H54 (cell line): Measurements from ENCODE around the gene RGL1.

Experiments used
- DNase-seq: peaks from one replicate; pipeline ENCODE4 v3.0.0; 2011; ENCODE audit warnings: low spot score, mixed read lengths; ENCODE audit not compliant: insufficient read length
- FAIRE-seq: peaks from 3 replicates; lab custom pipeline; 2011; peaks lifted over from hg19 to GRCh38; lab: Jason Lieb, UNC
- POLR2A ChIP-seq: IDR thresholded peaks from 2 replicates; pipeline ENCODE4 v1.6.1; 2011; ENCODE audit warnings: low read depth, mild to moderate bottlenecking, low read length

RGL1 gene

DNA sequence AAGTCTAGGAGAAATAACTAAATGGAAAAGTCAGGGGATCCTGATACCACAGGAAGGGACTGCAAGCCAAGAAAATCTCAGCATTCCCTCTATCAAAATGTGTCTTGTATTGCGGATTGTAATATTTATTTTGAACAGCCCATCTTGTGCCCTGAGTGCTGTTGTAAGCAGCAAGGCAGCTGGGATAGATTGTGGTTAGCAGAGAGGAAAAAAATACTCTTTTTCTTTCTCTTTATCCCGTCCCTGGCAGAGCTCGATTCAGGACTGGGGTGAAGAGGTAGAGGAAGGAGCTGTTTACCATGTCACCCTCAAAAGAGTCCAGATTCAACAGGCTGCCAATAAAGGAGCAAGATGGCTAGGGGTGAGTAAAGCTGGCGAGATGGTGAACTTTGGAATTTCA lies 1.2 kb downstream of the RGL1 start:
- FAIRE-seq (no peak), DNase-seq (no peak)
- no peak for TF ChIP-seq POLR2A

DNA sequence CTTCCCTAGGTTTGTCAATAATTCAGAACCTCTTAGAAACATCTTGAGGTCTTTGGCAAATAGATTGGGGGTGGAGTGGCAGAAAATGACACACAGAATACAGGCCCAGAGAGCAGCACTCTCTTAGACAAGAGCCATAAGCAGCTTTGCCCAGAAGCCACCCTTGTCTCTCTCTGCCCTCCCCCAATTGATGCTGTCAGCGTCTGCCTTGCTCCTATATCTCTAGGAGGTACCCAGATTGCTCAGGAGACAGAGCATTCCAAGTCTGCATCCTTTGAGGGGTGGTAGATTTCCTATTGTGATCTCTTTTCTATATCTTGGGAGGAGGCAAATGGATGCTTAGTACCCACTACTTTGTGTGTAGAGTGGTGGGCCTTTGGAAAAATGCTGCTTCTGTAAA lies 1.8 kb downstream of the RGL1 start:
- TF ChIP-seq POLR2A = no peak
- FAIRE-seq (no peak), DNase-seq (no peak)

DNA sequence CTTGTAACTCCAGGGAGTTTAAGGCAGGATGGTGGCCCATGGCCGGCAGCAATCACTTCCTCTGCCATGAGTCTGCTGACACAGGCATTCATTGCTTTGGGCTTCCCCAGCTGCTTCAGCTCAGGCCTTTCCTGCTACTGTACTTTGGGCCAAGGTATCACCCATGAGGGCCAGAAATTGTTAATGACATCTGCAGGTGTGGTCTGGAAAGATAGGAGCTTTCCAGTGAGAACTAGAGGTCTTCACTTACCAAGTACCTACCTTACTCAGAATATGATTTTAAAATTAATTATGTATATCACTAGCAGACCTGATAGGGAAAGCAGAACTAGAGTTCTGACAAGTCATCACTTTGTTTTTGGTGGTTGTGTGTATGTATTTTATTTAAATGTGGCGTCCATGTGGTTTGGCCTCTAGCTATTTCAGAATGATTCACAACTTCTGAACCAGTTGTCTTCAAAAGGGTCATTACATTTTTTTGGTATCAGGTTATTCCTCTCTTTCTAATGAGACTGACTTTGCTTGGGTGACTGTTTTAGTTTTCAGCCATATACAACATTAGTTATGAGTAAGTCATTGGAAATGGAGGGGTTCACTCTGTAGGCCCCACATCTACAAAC lies 2.7 kb downstream of the RGL1 start:
- no peak for FAIRE-seq
- no peak for DNase-seq
- TF ChIP-seq POLR2A = no peak

DNA sequence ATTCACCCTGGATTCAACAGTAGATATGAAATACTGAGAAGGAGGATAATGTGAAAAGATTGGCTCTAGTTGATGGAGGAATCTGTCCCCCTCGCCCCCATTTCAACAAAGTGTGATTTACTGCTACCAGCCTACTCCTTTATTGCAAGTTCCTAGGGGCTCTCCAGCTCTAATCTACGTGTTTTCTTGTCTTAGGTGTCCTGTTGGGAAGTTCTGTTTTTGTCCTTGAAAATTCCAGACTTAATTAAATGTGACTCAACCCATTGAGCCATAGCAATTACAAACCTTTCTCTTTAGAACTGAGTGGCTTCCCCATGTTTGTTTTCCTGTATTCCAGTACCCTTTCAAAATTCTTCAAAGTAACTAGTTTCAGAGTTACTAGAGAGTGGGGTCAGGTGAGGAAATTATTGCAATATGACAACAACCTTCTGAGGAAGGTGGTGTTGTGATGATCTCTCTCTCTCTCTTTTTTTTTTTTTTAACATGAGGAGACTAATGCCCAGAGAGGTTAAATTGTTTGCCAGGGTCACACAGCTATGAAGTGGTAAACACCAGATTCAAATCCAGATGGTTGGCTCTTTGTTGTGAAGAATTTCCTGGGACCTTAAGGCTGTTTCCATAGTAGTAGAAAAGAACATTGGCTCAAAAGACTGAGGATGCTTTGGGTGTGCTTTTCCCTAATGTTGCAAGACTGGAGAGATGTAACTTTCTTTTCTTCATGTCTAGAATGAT lies 3.5 kb downstream of the RGL1 start:
- FAIRE-seq (no peak), DNase-seq (no peak)
- no peak for TF ChIP-seq POLR2A

DNA sequence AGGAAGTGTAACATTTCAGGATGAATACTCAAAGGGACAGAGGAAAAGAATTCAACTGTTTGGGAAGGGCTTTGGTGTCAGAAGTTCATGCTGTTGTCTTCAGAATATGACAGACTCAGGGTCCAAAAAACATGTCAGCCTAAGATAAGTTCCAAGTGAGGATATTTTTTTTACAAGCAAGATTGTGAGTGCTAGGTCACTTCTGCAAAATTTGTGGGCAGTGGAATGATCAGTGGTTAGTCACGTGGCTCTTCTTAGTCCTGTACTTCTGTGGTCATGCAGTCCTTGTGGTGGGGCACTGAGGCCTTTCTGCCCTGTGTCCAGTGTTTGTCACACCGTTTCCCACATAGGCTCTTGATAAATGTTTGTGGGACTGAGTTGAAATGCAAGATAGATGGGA lies 5.2 kb downstream of the RGL1 start:
- no peak for TF ChIP-seq POLR2A
- FAIRE-seq (no peak), DNase-seq (no peak)

DNA sequence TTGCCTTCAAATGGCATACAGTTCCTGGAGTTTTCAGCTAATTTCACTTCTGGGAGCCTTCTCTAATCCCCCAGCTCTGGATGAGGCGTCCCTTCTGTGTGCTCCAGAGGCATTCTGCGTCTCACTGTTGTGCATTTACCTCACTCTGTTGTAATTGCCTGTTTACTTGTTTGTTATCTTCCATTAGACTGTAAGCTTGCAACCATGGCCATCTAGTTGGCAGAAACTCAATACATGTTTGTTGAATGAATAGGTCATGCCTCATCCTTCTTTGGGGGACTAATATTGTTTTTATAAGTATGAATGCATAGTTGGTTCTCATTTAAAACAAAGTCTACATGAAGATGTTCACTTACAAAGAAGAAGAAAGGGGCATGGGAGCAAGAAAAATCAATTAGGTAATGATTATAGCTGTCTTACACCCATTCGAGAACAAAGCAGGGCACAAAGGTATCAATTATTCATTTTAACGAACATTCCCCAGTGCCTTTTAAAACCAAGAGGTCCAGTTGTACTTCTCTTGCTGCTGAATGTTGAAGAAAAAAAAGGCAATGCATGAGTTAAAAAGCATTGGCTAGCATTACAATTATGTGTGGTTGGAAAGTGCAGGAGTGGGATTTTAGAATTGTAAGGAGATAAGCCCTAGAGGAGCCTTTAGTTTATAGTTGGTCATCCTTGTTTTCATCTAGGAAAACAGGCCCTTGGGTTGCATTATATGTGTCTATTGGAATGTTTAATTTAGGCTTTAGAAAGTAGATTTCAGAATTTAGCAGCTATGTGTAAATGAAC lies 6.0 kb downstream of the RGL1 start:
- no peak for DNase-seq
- TF ChIP-seq POLR2A = no peak
- FAIRE-seq = no peak

DNA sequence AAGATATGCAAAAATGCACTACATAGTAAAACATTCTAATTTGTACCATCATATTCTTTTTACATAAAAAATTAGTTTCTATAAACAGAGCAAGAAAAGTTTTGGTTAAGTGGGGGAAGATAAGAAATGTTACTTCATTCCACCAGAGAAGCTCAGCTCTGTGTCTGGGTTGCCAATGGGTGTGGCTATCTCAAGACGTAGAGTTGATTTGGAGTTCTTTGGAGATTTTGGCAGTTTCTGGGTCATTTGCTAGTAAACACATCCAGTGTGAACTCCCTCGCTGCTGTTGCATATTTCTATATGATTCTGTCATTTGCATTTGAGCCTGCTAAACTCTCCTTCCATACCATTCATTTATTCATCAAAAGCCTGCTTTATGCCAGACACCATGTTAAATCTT lies 7.2 kb downstream of the RGL1 start:
- TF ChIP-seq POLR2A = no peak
- no peak for FAIRE-seq
- DNase-seq = no peak

DNA sequence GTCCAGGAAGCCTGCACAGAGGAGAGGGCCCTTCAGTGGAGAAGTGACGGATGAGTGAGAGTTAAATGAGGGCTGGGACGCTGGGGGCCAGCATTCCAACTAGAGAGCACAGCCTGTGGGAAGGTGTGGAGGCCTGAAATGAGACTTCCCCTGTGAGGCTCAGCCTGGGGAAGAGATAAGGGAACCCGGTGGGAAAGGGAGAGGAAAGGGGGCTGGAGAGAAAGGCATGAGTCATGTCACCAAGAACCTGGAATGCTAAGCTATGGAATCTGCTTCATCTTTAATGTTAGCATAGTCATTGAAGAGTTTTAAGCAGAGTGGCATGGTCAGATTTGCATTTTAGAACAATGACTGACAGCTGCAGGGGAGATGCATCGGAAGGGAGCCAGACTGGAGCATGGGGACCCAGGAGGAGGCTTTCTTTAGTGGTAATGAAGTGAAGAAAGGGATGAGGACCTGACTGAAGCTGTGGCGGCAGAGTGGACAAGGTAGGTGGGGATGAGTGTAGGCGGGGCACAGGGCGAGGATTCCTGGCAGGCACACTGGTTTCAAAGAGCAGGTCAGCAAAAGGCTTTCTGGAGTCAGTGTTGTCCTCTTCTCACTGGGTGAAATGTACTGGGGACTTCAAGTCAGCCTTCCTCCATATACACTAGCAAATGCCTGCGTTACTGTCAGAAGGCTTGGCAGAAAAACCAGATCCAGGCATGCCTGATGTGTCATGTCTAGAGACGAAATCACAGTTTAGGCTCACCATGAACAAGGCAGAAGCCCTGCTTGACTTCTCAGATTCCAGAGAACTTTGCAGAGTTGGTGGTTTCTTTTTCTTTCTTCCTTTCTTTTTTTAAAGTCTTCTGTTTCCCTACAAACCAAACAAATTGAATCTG lies 8.0 kb downstream of the RGL1 start:
- no peak for TF ChIP-seq POLR2A
- DNase-seq (no peak), FAIRE-seq (no peak)

DNA sequence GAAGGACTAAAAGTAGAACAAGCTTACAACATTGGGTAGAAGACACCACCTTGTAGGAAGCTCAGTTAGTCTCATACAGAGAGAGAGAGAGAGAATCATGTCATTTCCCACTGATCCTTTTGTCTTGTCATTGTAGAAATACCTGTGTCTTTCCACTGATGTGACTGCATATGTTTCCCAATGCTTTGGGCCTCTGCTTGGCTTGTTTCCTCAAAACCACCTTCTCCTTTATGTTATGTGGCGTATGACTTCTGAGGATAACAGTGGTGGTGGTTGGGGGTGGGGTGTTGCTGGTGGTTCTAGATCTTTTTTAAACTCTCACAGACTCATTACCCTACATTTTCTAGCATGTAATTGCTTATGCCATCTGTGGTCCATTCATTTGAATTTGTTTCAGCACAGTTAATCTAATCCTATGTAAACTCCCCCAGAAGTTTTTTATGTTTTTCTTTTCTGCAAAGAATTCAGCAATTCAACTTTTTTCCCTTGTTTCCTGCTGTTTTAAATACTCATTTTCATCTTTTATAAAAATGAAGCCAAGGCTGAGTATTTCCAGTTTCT lies 9.3 kb downstream of the RGL1 start:
- no peak for TF ChIP-seq POLR2A
- DNase-seq = no peak
- FAIRE-seq = no peak

DNA sequence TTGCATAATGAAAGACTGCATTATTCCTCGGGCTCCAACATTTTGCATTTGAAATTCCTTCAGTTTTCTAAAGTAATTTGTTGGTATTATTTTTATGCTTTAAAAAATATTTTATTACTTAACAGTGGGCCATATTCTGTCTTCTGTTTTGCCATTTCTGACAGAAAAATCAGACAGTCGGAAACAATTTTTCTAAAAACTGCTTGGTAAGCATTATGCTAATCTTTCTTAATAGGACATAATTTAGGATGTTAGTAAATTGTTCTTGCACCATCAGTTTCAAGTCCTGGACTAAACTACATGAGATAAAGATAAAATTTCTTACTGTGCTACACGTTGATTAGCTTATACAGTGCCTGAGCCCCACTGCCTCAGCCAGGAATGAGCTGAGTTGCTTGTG lies 11.2 kb downstream of the RGL1 start:
- no peak for FAIRE-seq
- TF ChIP-seq POLR2A = no peak

DNA sequence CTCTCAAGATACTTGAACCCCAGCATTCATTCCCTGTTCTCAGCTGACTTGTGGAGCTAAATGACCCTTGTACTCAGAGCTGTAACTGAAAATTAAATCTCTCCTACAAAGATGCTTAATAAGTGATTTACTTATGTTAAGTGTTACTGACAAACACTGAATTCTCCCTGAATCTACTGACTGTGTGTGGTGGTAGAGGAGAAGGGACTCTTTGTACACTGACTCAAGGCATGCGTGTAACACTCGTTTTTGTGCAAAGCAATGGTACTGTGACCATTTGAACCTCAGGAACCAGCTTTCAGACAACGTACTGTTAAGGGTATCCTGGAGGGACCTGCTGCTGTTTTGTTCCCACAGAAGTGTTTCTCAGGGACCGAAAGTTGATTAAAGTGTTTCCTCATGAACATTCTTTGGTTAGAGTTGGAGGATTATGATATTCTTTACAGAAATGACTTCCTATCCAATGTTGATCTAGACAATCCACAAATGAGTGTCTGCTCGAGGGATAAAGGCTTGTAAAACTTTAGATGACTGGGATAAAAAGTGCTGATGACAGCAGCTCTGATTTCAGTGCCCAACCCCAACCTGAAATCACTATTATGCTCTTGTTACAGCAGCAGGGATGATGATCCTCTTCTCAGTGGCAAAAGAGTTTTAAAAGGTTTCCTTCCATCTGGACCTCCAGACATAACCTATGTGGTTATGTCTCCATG lies 12.8 kb downstream of the RGL1 start:
- no peak for DNase-seq
- TF ChIP-seq POLR2A = no peak
- no peak for FAIRE-seq

More for the DNA sequence above, 11.2 kb downstream of the RGL1 start:
- DNase-seq = no peak

DNA sequence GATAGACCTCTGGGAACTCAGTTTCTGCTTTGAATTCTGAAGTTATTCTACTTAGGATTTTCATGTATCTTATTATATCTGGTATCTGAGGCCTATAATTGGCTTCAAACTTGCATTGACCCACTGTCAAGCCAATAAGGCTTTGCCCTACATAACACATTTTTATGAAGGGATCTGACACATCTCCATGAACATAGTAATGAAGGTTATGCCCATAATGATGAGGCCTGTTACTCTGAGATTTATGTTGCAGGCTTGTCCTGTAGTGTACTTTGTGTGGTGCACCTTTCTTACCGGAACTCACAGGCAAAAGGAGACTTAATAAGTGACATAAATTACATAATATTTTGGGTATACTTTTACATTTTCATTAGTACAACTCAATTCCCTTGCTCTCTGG lies 14.1 kb downstream of the RGL1 start:
- FAIRE-seq (no peak), DNase-seq (no peak)
- TF ChIP-seq POLR2A = no peak

DNA sequence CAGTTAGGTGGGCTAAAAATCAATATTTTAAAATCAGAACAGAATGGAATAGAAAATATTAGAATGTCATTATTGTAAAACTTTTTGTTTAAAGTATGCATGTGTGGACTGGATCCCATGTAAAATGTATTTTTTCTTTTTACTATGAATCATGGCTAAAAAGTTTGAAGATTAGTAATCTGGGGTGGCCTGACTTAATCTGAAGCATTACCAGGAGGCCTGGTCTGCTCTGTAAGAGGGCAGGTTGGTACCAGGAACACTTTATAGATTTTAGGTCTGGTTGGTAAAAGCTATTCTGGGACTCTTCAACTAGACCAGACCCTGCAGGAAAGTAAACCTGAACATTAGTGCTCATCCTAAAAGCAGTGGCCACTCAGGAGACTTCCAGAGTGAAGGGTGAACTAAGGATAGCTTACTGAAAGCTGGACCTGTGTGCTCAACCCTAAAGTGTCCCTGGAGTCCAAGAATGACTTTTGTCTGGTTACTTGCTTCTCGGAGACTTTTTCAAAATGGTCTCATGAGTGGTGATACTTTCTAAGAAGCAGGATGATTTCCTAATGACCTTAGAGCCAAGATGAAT lies 16.5 kb downstream of the RGL1 start:
- DNase-seq (no peak), FAIRE-seq (no peak)
- TF ChIP-seq POLR2A = no peak
